ENCODE data around the gene EP400. TPM values are rescaled to one million over a fixed set of nuclear protein-coding genes. Genes with fewer than 3 reads are reported as not detected.

EP400 gene
- total and polyA plus RNA-seq, 9 of the 15 experiments (the other 6 are each of a cell fraction or from before 2014, with no cell fraction given) = 4.5 to 58.0 (median 7.0) TPM

GRCh38 chr12:131990066-131990979 lies 40.6 kb downstream of the EP400 start:
- ATAC-seq (no peak), FAIRE-seq (no peak), DNase-seq (ENCODE audit: extremely low read depth in 1 of 4, low spot score in 3 of 4) (no peak)
- no peaks in the 10 kb centered on the region for H4K20me1 ChIP-seq (replicated peaks; ENCODE audit: control insufficient read depth, insufficient read depth, low read length)
- H2AFZ ChIP-seq (ENCODE audit: low read depth, low read length) = no peak overlapping the region
- intact Hi-C loops (cut with micrococcal nuclease) = no loop called here
- POLR2A ChIA-PET = interaction anchor here (1.2 kb wide), 1 partner anchor 10 kb away, joined by 4 read pairs; no protein-coding TSS in a partner anchor
- H3K9me1 ChIP-seq (ENCODE audit: control insufficient read depth, insufficient read depth, low read length) = no peaks in the 10 kb centered on the region
- H3K27ac ChIP-seq (ENCODE audit: extremely low read depth, low read depth, low read length) = no peak overlapping the region
- H3K36me3 ChIP-seq (ENCODE audit: control insufficient read depth, insufficient read depth, low read length) = peaks cover 93% of the 10 kb centered on the region
- H3K9me3 ChIP-seq (replicated peaks; ENCODE audit: control insufficient read depth, insufficient read depth, low read depth, low read length) = no peaks in the 10 kb centered on the region
- CTCF ChIA-PET (ENCODE audit: low intra/inter-chr PET ratio) = no interaction called here
- BruUV-seq (replicated peaks) = no TSS peak
- H3K27me3 ChIP-seq (ENCODE audit: control insufficient read depth in 2 of 2, insufficient read depth in 2 of 2, low read length in 2 of 2) = no peaks in the 10 kb centered on the region
- 90% methylated on average over 24 of the region's 24 CpGs for whole genome bisulfite sequencing (ENCODE audit: insufficient coverage, low coverage, missing lambda C conversion rate)
- no peak overlapping the region for H3K4me2 ChIP-seq (ENCODE audit: insufficient read depth, low read length)
- H3K4me3 ChIP-seq = no peak overlapping the region
- H3K79me2 ChIP-seq (ENCODE audit: control insufficient read depth, insufficient read depth, low read length) = no peaks in the 10 kb centered on the region
- in situ Hi-C loops (cut with MboI) = no loop called here
- TF ChIP-seq MNT (conservative IDR thresholded peaks at IDR 0.05) (no peak), ZNF408 (CRISPR knock-in tag; IDR thresholded peaks at IDR 0.05; ENCODE audit: low read depth) (no peak), ZNF584 (CRISPR knock-in tag; IDR thresholded peaks at IDR 0.05; ENCODE audit: low read depth) (no peak), PCBP2 (IDR thresholded peaks at IDR 0.05; ENCODE audit: low read depth, low read length, poor library complexity, severe bottlenecking) (no peak), FOXJ3 (CRISPR knock-in tag; IDR thresholded peaks at IDR 0.05) (no peak), ZHX1 (conservative IDR thresholded peaks at IDR 0.05; ENCODE audit: low read length) (no peak), DIDO1 (tag; IDR thresholded peaks at IDR 0.05; ENCODE audit: low read depth) (no peak)
- H3K4me1 ChIP-seq (replicated peaks in 1 of 2; ENCODE audit: control insufficient read depth in 2 of 2, insufficient read depth in 2 of 2, low read length in 2 of 2) = peaks cover 4 to 12% of the 10 kb centered on the region in 2 experiments; a peak in 4 of 5 replicates
- H3K9ac ChIP-seq (ENCODE audit: insufficient read depth in 1 of 2, low read depth in 2 of 2, low read length in 2 of 2) = no peak overlapping the region
